Vagina (tissue), 2 donors: ENCODE results near the gene SPATA31C2. TPM values are rescaled to one million over a fixed set of nuclear protein-coding genes. Genes with fewer than 3 reads are reported as not detected.
"Not testable (repeated sequence)": the region's sequence is repeated elsewhere in the genome, so short reads cannot be mapped to it uniquely, and the experiment has no call there.

Source experiments
- DNase-seq, 2 donors: peaks; one replicate each; pipeline ENCODE4 v3.0.0-alpha.2; 2017; ENCODE audit errors: extremely low spot score in 2 of 2
- H3K27ac ChIP-seq: fragments of 200-600 bp; sonication (generic); one replicate; pipeline ENCODE4 v1.5.1; 2019
- H3K27me3 ChIP-seq: fragments of 200-600 bp; sonication (generic); one replicate; pipeline ENCODE4 v1.5.1; 2019
- H3K36me3 ChIP-seq, 2 donors: fragments of 200-600 bp; sonication (generic); one replicate each; pipeline ENCODE4 v1.5.1; 2017 to 2019
- H3K4me1 ChIP-seq: fragments of 200-600 bp; sonication (generic); one replicate; pipeline ENCODE4 v1.5.1; 2019
- H3K4me3 ChIP-seq, 2 donors: fragments of 200-600 bp; sonication (generic); 1 replicate in 1 of 2; 2 replicates in 1 of 2; pipeline ENCODE4 v1.5.1; 2016 to 2019
- H3K9me3 ChIP-seq: fragments of 200-600 bp; sonication (generic); one replicate; pipeline ENCODE4 v1.5.1; 2019
- CTCF ChIP-seq, 3 experiments: fragments of 450-650 bp in 2 of 3; fragments of 200-600 bp in 1 of 3; sonication (generic) in 1 of 3; IDR thresholded peaks; one replicate each; pipeline ENCODE4 v1.5.1; 2017 to 2019; ENCODE audit warnings: antibody characterized with exemption in 3 of 3, mild to moderate bottlenecking in 2 of 3, moderate library complexity in 2 of 3
- POLR2A ChIP-seq, 2 donors: fragments of 450-650 bp; IDR thresholded peaks; one replicate each; pipeline ENCODE4 v1.6.1; 2017; ENCODE audit warnings: antibody characterized with exemption in 2 of 2, mild to moderate bottlenecking in 2 of 2, moderate library complexity in 2 of 2
- POLR2AphosphoS5 ChIP-seq, 2 donors: sonication (generic); formaldehyde crosslinking; IDR thresholded peaks; one replicate each; pipeline ENCODE4 v1.9.0; 2017; ENCODE audit warnings: antibody characterized with exemption in 2 of 2, mild to moderate bottlenecking in 2 of 2, low read depth in 1 of 2; ENCODE audit not compliant: insufficient read depth in 1 of 2
- intact Hi-C: fragments of 100-400 bp; cut with DNase I; formaldehyde crosslinking; loops from one replicate; pipeline ENCODE4 v1.15.1; 2023
- total RNA-seq: library from RNA; depleted of rRNA; stranded (reverse); fragments of >200 nt; gene quantifications from one replicate; pipeline ENCODE4 v1.2.3, GENCODE V29; 2016

The SPATA31C2 gene
- total RNA-seq, 1 donor from 2014 or later = not detected

GRCh38 chr9:88114968-88115612, 23.2 kb downstream of the SPATA31C2 start:
- H3K36me3 ChIP-seq, H3K27me3 ChIP-seq, H3K27ac ChIP-seq, DNase-seq, intact Hi-C loops, H3K9me3 ChIP-seq, H3K4me1 ChIP-seq, H3K4me3 ChIP-seq: not testable (repeated sequence)

GRCh38 chr9:88114283-88114967, 23.9 kb downstream of the SPATA31C2 start:
- H3K4me1 ChIP-seq, H3K4me3 ChIP-seq, H3K27ac ChIP-seq, H3K36me3 ChIP-seq, H3K27me3 ChIP-seq, intact Hi-C loops, DNase-seq, H3K9me3 ChIP-seq: not testable (repeated sequence)

GRCh38 chr9:88113156-88114130, 24.8 kb downstream of the SPATA31C2 start:
- H3K27ac ChIP-seq, intact Hi-C loops, H3K9me3 ChIP-seq, H3K4me1 ChIP-seq, H3K36me3 ChIP-seq, H3K4me3 ChIP-seq, H3K27me3 ChIP-seq: not testable (repeated sequence)
- peak in 1 of 2 donors; percentile 43 for DNase-seq

- intact Hi-C loops = no loop called here
- Histone ChIP-seq H3K27ac (no peak overlapping the region), H3K36me3 (no peaks in the 10 kb centered on the region), H3K9me3 (no peaks in the 10 kb centered on the region), H3K4me1 (no peaks in the 10 kb centered on the region), H3K4me3 (no peak overlapping the region), H3K27me3 (no peaks in the 10 kb centered on the region)
- DNase-seq = no peak
- TF ChIP-seq CTCF (IDR thresholded peaks at IDR 0.05) (no peak), POLR2AphosphoS5 (IDR thresholded peaks at IDR 0.05; ENCODE audit: insufficient read depth in 1 of 2, low read depth in 1 of 2) (no peak), POLR2A (IDR thresholded peaks at IDR 0.05) (no peak)
Observed at GRCh38 chr9:88110026-88110425, 28.2 kb downstream of the SPATA31C2 start.

GRCh38 chr9:88108779-88109178, 29.5 kb downstream of the SPATA31C2 start:
- intact Hi-C loops = no loop called here
- no peaks in the 10 kb centered on the region for H3K4me1 ChIP-seq
- no peak overlapping the region for H3K27ac ChIP-seq
- H3K36me3 ChIP-seq = no peaks in the 10 kb centered on the region
- TF ChIP-seq CTCF (IDR thresholded peaks at IDR 0.05) (no peak), POLR2AphosphoS5 (IDR thresholded peaks at IDR 0.05; ENCODE audit: insufficient read depth in 1 of 2, low read depth in 1 of 2) (no peak), POLR2A (IDR thresholded peaks at IDR 0.05) (no peak)
- H3K9me3 ChIP-seq = no peaks in the 10 kb centered on the region
- no peak overlapping the region for H3K4me3 ChIP-seq
- H3K27me3 ChIP-seq = no peaks in the 10 kb centered on the region
- no peak for DNase-seq

GRCh38 chr9:88106492-88106891, 31.8 kb downstream of the SPATA31C2 start:
- intact Hi-C loops = no loop called here
- no peaks in the 10 kb centered on the region for H3K4me1 ChIP-seq
- H3K27ac ChIP-seq = no peak overlapping the region
- peak in 2 of 3 experiments; percentile 22 to 39 for TF ChIP-seq CTCF (IDR thresholded peaks at IDR 0.05)
- TF ChIP-seq POLR2AphosphoS5 (IDR thresholded peaks at IDR 0.05; ENCODE audit: insufficient read depth in 1 of 2, low read depth in 1 of 2) = no peak
- H3K36me3 ChIP-seq = no peaks in the 10 kb centered on the region
- H3K9me3 ChIP-seq = no peaks in the 10 kb centered on the region
- no peak for DNase-seq
- no peak overlapping the region for H3K4me3 ChIP-seq
- no peaks in the 10 kb centered on the region for H3K27me3 ChIP-seq
